Globus pallidus (tissue), 1 donor: ENCODE data around the gene MTHFR.

Source experiments
- DNase-seq: peaks from one replicate; pipeline ENCODE4 v3.0.0-alpha.2; 2015; ENCODE audit warnings: low spot score

The MTHFR gene

GRCh38 chr1:11805422-11806306 is at the start of gene MTHFR, which contains the start of gene CLCN6:
Gene MTHFR, minus strand, starts transcription at chr1:11805964. Its CDS starts 2,848 bp downstream, at chr1:11803116.
Gene CLCN6, plus strand, starts transcription at chr1:11806191. Its CDS starts 72 bp downstream, at chr1:11806263.
- DNase-seq, result peak; percentile 97

GRCh38 chr1:11855430-11855829 is 49.7 kb upstream of the MTHFR start:
- no peak for DNase-seq

DNA sequence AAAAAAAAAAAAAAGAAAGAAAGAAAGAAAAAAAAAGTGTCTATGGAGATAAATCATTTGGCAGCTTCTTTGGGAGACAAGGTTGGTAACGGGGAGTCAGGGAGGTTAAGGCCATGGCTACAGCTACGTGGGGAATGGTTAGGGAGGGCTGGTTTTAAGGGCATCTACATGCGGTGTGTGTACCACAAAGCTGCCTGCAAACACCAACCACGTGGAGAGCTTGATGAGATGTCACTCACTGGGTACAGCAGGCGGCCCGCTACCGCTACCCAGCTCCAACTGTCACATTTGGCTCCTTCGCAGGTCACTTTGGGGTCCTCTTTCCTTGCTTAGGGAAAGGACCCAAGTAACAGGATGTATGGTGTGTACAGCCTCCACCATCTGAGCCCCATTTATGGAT is 48.8 kb upstream of the MTHFR start:
- no peak for DNase-seq

DNA sequence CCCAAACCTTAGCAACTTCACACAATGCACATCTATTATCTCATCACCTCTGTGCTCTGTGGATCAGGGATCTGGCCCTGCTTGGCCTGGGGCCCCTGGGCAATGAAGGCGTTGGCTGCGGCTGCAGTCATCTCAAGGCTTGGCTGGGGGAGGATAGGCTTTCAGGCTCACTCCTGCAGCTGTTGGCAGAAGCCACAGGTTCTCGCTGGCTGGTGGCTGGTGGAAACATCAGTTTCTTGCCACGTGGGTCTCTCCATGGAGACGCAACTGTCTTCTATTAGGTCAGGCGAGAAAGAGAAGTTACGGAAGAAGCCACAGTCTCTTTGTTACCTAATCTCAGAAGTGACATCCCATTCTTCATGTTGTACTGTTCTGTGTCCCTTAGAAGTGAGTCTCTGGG is 45.4 kb upstream of the MTHFR start:
- DNase-seq, result no peak

- no peak for DNase-seq
These were observed 44.4 kb upstream of the MTHFR start for GRCh38 chr1:11850156-11850555.

GRCh38 chr1:11848373-11848700 is 42.6 kb upstream of the MTHFR start:
- DNase-seq, result no peak

- no peak for DNase-seq
These were observed 42.1 kb upstream of the MTHFR start, which contains the start of gene NPPA for GRCh38 chr1:11847667-11848372. Gene NPPA, minus strand, starts transcription at chr1:11847783. Its CDS starts 99 bp downstream, at chr1:11847684.

DNA sequence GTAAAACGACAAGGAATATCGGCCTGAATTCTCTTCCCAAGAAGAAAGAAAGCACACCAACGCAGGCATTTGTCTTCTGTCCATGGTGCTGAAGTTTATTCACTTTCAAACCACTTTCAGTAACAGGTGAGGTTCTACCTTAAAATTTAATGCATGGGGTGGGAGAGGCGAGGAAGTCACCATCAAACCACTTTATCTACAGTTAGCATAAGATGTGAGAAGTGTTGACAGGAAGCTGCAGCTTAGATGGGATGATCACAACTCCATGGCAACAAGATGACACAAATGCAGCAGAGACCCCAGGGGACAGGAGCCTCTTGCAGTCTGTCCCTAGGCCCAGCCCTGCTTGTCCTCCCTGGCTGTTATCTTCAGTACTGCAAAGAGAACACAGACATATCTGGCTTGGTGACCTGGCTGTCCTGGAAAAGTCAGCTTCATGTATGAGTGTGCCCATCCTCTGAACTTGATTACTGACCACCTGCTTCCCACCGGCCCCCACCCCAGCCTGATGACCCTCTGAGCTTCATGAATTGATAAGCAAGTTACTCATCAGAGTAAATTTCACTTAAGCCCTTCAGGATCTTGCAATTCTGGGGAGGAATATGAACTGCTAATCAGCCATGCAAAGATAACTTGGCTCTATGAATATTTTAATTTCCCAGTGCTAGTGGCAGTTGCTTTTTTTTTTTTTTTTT is 40.0 kb upstream of the MTHFR start:
- DNase-seq, result no peak

- peak; percentile 18 for DNase-seq
These were observed 36.6 kb upstream of the MTHFR start for GRCh38 chr1:11842154-11843041.

DNA sequence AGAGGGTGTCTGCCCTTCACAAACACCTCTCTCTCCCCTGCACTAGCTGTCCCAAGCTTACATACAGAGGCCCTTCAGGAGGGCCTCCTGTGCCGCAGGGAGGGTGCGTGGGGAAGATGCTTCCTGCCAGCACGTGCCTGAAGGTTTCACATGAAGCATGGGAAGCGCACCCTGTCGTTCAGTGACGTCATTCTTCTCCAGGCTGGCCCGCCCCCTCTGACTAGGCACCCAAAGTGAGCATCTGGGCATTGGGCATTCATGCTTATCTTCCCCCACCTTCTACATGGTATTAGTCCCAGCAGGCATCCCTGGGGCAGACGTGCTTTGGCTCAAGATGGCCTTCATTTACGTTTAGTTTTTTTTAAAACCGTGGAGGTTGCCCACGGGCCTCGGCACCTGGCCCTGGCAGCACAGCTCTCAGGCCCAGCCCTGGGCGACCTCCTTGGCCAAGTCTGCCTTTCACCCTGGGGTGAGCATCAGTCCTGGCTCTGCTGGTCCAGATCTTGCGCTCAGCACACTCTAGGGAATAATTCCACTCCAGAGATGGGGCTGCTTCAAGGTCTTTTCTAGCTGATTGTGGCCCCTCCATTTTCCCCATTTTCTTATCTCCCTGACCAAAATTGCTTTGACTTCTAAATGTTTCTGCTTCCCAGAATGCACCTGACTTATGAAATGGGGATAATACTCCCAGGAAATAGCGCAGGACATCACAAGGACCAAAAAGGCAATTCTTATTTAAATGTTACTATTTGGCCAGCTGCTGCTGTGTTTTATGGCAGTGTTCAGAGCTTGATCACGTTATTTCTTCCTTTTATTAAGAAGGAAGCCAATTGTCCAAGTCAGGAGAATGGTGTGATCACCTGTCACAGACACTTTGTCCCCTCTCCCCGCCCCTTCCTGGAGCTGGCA is 35.7 kb upstream of the MTHFR start:
- DNase-seq, result no peak

- DNase-seq, result no peak
These were observed 34.3 kb upstream of the MTHFR start for GRCh38 chr1:11839727-11840705.

GRCh38 chr1:11838349-11839272 is 32.8 kb upstream of the MTHFR start:
- peak; percentile 58 for DNase-seq

GRCh38 chr1:11837767-11838348 is 32.1 kb upstream of the MTHFR start:
- DNase-seq, result no peak

GRCh38 chr1:11836955-11837766 is 31.4 kb upstream of the MTHFR start:
- no peak for DNase-seq

GRCh38 chr1:11835441-11836225 is 29.9 kb upstream of the MTHFR start:
- no peak for DNase-seq

- no peak for DNase-seq
These were observed 28.1 kb upstream of the MTHFR start for GRCh38 chr1:11833900-11834299.
